ENCODE results near the gene NFE2L1.
"Not testable (repeated sequence)": the region's sequence is repeated elsewhere in the genome, so short reads cannot be mapped to it uniquely, and the experiment has no call there.

NFE2L1 gene

DNA sequence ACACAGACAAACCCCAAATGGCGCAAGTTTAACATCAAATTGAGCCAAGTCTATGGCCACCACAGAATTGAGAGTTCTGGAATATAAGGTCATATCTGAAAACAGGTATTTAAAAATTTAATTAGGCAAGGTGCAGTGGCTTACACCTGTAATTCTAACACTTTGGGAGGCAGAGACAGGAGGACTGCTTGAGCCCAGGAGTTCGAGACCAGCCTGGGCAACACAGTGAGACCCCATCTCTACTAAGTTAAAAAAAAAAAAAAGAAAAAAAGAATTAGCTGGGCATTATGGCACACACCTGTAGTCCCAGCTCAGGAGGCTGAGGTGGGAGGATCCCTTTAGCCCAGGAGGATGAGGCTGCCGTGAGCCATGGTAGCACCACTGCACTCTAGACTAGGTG, 19.1 kb downstream of the NFE2L1 start:
- Histone ChIP-seq H3K27ac (ENCODE audit: insufficient read depth, low read length, poor library complexity, severe bottlenecking) (no peak overlapping the region), H3K4me3 (ENCODE audit: insufficient read depth, low read depth, low read length, poor library complexity, severe bottlenecking) (no peak overlapping the region), H3K4me1 (ENCODE audit: control insufficient read depth, insufficient read depth, low read length, poor library complexity, severe bottlenecking) (no peaks in the 10 kb centered on the region), H3K27me3 (replicated peaks; ENCODE audit: control insufficient read depth, insufficient read depth, low read length, poor library complexity, severe bottlenecking) (no peaks in the 10 kb centered on the region), H3K36me3 (ENCODE audit: control insufficient read depth, insufficient read depth, low read length) (peaks cover 28% of the 10 kb centered on the region), H3K9me3 (ENCODE audit: control insufficient read depth, low read length) (no peaks in the 10 kb centered on the region)
- DNase-seq: no peak

DNA sequence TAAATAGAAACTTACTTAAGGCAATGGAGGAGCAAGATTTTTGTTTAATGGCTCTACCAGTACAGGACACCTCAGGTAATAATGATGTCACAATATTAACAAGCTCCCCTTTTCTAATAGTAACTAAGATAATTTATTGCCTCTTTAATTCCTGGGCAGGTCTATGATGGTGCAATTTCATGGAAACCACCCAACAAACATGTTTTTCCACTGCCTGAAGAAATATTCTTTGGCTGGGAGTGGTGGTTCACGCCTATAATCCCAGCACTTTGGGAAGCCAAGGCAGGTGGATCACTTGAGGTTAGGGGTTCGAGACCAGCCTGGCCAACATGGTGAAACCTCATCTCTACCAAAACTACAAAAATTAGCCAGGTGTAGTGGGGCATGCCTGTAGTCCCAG, 19.6 kb downstream of the NFE2L1 start:
- H3K36me3 ChIP-seq (ENCODE audit: control insufficient read depth, insufficient read depth, low read length): peaks cover 22% of the 10 kb centered on the region
- not testable (repeated sequence) for H3K4me3 ChIP-seq (ENCODE audit: insufficient read depth, low read depth, low read length, poor library complexity, severe bottlenecking); H3K4me1 ChIP-seq (ENCODE audit: control insufficient read depth, insufficient read depth, low read length, poor library complexity, severe bottlenecking); H3K9me3 ChIP-seq (ENCODE audit: control insufficient read depth, low read length); H3K27me3 ChIP-seq (replicated peaks; ENCODE audit: control insufficient read depth, insufficient read depth, low read length, poor library complexity, severe bottlenecking); DNase-seq; H3K27ac ChIP-seq (ENCODE audit: insufficient read depth, low read length, poor library complexity, severe bottlenecking)

DNA sequence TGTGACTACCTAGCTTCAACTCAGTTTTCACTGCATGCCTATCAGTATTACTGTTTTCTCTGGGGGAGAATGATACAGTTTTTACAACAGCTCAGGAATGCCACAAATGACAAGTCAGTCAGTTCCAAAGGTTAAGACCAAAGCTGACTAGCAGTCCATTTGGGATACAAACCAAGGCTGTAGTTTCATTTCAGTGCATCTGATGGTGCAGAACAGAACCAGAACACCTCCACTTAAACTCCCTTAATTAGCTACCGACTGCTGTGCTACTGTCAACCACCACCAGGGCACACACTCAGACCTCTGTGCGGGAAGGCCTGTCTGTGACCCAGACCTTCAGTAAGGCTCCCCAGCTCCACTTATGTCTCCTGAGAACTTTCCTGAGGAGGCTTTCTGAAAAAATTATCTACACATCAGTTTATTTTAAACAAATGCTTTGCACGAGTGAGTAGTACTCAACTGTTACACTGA, 20.4 kb downstream of the NFE2L1 start:
- no peak for DNase-seq
- Histone ChIP-seq H3K4me3 (ENCODE audit: insufficient read depth, low read depth, low read length, poor library complexity, severe bottlenecking) (no peak overlapping the region), H3K36me3 (ENCODE audit: control insufficient read depth, insufficient read depth, low read length) (peaks cover 17% of the 10 kb centered on the region), H3K27me3 (replicated peaks; ENCODE audit: control insufficient read depth, insufficient read depth, low read length, poor library complexity, severe bottlenecking) (no peaks in the 10 kb centered on the region), H3K9me3 (ENCODE audit: control insufficient read depth, low read length) (no peaks in the 10 kb centered on the region), H3K27ac (ENCODE audit: insufficient read depth, low read length, poor library complexity, severe bottlenecking) (no peak overlapping the region), H3K4me1 (ENCODE audit: control insufficient read depth, insufficient read depth, low read length, poor library complexity, severe bottlenecking) (no peaks in the 10 kb centered on the region)

DNA sequence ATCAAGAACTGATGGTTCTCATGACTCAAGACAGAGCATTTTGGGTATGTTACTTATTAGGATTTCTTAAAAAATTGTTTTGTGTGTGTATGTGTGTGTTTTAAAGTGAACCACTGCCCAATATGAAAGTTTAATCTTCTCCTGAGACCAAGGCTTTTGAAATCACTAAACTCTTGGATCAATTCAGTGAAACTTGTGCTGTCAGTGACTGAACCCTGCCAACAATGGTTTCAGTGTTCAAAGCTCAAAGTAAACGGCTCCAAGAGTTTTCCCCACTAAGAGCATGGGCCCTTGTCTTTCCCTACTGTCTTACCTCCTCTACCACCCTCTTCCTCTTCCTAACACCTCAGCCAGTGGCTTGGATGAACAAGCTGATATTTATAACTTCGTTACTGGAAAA, 22.0 kb downstream of the NFE2L1 start:
- Histone ChIP-seq H3K9me3 (ENCODE audit: control insufficient read depth, low read length) (no peaks in the 10 kb centered on the region), H3K36me3 (ENCODE audit: control insufficient read depth, insufficient read depth, low read length) (peaks cover 16% of the 10 kb centered on the region), H3K4me1 (ENCODE audit: control insufficient read depth, insufficient read depth, low read length, poor library complexity, severe bottlenecking) (no peaks in the 10 kb centered on the region), H3K4me3 (ENCODE audit: insufficient read depth, low read depth, low read length, poor library complexity, severe bottlenecking) (no peak overlapping the region), H3K27me3 (replicated peaks; ENCODE audit: control insufficient read depth, insufficient read depth, low read length, poor library complexity, severe bottlenecking) (no peaks in the 10 kb centered on the region), H3K27ac (ENCODE audit: insufficient read depth, low read length, poor library complexity, severe bottlenecking) (no peak overlapping the region)
- no peak for DNase-seq

DNA sequence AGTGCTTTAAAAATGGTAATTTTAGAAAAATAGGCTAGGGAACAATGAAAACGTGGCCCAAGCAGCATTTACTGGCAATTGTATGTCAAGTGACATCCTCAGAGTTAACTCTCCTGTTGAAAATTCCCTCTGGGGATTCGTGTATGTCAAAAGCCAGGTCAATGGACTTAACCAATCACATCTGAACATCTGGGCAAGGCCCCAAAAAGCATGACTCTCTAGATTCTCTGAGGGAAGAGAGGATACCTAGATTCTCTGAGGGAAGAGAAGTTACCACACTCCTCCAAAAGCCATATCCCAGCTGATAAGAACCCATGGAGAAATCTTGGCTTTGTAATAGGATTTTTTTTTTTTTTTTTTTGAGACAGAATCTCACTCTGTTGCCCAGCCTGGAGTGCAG, 23.5 kb downstream of the NFE2L1 start:
- DNase-seq: no peak
- Histone ChIP-seq H3K36me3 (ENCODE audit: control insufficient read depth, insufficient read depth, low read length) (peaks cover 29% of the 10 kb centered on the region), H3K4me1 (ENCODE audit: control insufficient read depth, insufficient read depth, low read length, poor library complexity, severe bottlenecking) (no peaks in the 10 kb centered on the region), H3K27me3 (replicated peaks; ENCODE audit: control insufficient read depth, insufficient read depth, low read length, poor library complexity, severe bottlenecking) (no peaks in the 10 kb centered on the region), H3K9me3 (ENCODE audit: control insufficient read depth, low read length) (no peaks in the 10 kb centered on the region), H3K27ac (ENCODE audit: insufficient read depth, low read length, poor library complexity, severe bottlenecking) (no peak overlapping the region), H3K4me3 (ENCODE audit: insufficient read depth, low read depth, low read length, poor library complexity, severe bottlenecking) (no peak overlapping the region)

DNA sequence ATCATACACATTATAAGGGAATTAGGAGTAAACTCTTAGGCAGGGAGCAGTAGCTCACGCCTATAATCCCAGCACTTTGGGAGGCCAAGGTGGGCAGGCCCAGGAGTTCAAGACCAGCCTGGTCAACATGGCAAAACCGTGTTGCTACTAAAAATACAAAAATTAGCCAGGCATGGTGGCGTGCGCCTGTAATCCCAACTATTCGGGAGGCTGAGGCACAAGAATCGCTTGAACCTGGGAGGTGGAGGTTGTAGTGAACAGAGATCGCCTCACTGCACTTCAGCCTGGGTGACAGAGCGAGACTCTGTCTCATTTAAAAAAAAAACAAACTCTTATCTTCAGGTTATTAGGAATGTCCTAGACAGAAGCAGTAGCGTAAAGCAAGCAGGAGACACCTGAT, 24.7 kb downstream of the NFE2L1 start:
- not testable (repeated sequence) for H3K4me3 ChIP-seq (ENCODE audit: insufficient read depth, low read depth, low read length, poor library complexity, severe bottlenecking); H3K4me1 ChIP-seq (ENCODE audit: control insufficient read depth, insufficient read depth, low read length, poor library complexity, severe bottlenecking); H3K27ac ChIP-seq (ENCODE audit: insufficient read depth, low read length, poor library complexity, severe bottlenecking); DNase-seq; H3K27me3 ChIP-seq (replicated peaks; ENCODE audit: control insufficient read depth, insufficient read depth, low read length, poor library complexity, severe bottlenecking); H3K9me3 ChIP-seq (ENCODE audit: control insufficient read depth, low read length)
- H3K36me3 ChIP-seq (ENCODE audit: control insufficient read depth, insufficient read depth, low read length): peaks cover 32% of the 10 kb centered on the region

DNA sequence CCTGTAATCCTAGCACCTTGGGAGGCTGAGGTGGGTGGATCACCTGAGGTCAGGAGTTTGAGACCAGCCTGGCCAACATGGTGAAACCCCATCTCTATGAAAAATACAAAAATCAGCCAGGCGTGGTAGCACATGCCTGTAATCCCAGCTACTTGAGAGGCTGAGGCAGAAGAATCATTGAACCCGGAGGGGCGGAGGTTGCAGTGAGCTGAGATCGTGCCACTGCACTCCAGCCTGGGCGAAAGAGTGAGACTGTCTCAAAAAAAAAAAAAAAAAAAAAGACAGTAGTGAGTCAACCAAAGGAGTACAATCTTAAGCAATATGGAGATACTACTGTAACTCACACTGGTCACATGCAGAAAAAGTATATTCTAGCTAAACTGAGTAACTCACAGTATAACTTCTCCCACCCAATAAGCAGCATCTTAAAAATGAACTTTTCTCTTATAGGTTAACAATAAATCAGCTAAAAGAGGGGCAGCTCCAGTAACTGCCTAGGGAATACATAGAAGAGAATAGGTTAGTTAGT, 25.5 kb downstream of the NFE2L1 start:
- H3K36me3 ChIP-seq (ENCODE audit: control insufficient read depth, insufficient read depth, low read length): peaks cover 28% of the 10 kb centered on the region
- not testable (repeated sequence) for DNase-seq; H3K9me3 ChIP-seq (ENCODE audit: control insufficient read depth, low read length); H3K27me3 ChIP-seq (replicated peaks; ENCODE audit: control insufficient read depth, insufficient read depth, low read length, poor library complexity, severe bottlenecking); H3K4me3 ChIP-seq (ENCODE audit: insufficient read depth, low read depth, low read length, poor library complexity, severe bottlenecking); H3K27ac ChIP-seq (ENCODE audit: insufficient read depth, low read length, poor library complexity, severe bottlenecking); H3K4me1 ChIP-seq (ENCODE audit: control insufficient read depth, insufficient read depth, low read length, poor library complexity, severe bottlenecking)

DNA sequence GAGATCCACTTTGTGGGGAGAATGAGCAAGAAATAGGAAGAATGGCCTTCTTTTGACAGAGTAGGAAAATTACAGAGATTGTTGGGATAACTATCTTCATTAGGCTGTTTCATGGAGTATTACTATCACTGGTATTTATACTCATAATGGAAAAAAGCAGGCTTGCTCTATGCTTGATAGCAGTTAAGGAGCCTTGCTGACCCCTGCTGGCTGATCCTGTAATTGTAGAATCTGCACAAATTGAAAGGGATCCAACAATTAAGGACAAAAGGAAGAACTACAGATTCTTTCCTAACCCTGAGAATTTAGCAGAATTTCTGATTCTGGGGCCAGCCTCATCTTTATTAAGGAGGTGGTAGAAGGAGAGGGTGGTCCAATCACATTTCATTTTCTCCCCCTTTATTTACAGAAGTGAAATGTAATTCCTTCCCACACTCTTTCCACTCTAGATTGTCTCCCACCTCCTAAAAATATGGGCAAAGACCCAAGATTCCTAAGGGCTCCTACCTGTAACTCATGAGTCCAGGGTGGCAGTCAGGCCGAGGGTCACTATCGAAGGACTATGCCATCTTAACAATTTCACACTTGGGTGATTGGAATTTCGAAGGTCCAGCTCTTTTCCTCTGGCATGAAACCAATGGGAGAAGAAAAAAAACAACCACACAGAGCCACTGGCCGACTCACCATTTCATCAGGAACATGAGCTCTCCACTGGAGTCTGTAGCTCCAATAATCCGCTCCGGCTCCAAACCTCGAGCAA, 26.3 kb downstream of the NFE2L1 start:
- Histone ChIP-seq H3K4me1 (ENCODE audit: control insufficient read depth, insufficient read depth, low read length, poor library complexity, severe bottlenecking) (no peaks in the 10 kb centered on the region), H3K9me3 (ENCODE audit: control insufficient read depth, low read length) (no peaks in the 10 kb centered on the region), H3K36me3 (ENCODE audit: control insufficient read depth, insufficient read depth, low read length) (peaks cover 28% of the 10 kb centered on the region), H3K4me3 (ENCODE audit: insufficient read depth, low read depth, low read length, poor library complexity, severe bottlenecking) (no peak overlapping the region), H3K27me3 (replicated peaks; ENCODE audit: control insufficient read depth, insufficient read depth, low read length, poor library complexity, severe bottlenecking) (no peaks in the 10 kb centered on the region), H3K27ac (ENCODE audit: insufficient read depth, low read length, poor library complexity, severe bottlenecking) (no peak overlapping the region)
- DNase-seq: peak; percentile 52 to 63 (median 53)

DNA sequence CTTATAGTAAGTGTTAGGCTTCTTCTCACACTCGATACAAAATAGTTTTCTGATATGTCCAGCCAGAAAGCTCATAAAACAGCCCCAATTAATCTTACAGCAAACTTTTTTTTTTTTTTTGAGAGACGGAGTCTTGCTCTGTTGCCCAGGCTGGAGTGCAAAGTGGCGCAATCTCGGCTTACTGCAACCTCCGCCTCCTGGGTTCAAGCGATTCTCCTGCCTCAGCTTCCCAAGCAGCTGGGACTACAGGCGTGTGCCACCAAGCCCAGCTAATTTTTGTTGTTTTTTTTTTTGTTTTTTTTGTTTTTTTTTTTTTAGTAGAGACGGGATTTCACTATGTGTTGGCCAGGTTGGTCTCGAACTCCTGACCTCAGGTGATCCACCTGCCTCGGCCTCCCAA, 29.0 kb downstream of the NFE2L1 start:
- not testable (repeated sequence) for H3K4me3 ChIP-seq (ENCODE audit: insufficient read depth, low read depth, low read length, poor library complexity, severe bottlenecking); H3K4me1 ChIP-seq (ENCODE audit: control insufficient read depth, insufficient read depth, low read length, poor library complexity, severe bottlenecking); H3K27me3 ChIP-seq (replicated peaks; ENCODE audit: control insufficient read depth, insufficient read depth, low read length, poor library complexity, severe bottlenecking); H3K9me3 ChIP-seq (ENCODE audit: control insufficient read depth, low read length); H3K27ac ChIP-seq (ENCODE audit: insufficient read depth, low read length, poor library complexity, severe bottlenecking); DNase-seq
- peaks cover 22% of the 10 kb centered on the region for H3K36me3 ChIP-seq (ENCODE audit: control insufficient read depth, insufficient read depth, low read length)

DNA sequence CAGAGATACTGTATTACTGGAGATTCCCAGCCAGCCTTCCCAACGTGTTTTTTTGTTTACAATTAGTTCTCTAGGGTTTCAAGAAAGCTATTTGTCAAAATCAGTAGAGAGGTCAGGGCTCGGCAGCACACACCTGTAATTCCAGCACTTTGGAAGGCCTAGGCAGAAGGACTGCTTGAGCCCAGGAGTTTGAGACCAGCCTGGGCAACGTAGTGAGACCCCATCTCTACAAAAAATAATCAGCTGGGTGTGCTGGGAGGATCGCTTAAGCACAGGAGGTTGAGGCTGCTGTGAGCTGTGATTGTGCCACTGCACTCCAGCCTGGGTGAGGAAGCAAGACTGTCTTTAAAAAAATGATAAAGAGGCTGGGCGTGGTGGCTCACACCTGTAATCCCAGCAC, 33.7 kb downstream of the NFE2L1 start:
- Histone ChIP-seq H3K9me3 (ENCODE audit: control insufficient read depth, low read length) (no peaks in the 10 kb centered on the region), H3K36me3 (ENCODE audit: control insufficient read depth, insufficient read depth, low read length) (peaks cover under 1% of the 10 kb centered on the region), H3K27ac (ENCODE audit: insufficient read depth, low read length, poor library complexity, severe bottlenecking) (no peak overlapping the region), H3K4me3 (ENCODE audit: insufficient read depth, low read depth, low read length, poor library complexity, severe bottlenecking) (no peak overlapping the region), H3K27me3 (replicated peaks; ENCODE audit: control insufficient read depth, insufficient read depth, low read length, poor library complexity, severe bottlenecking) (no peaks in the 10 kb centered on the region), H3K4me1 (ENCODE audit: control insufficient read depth, insufficient read depth, low read length, poor library complexity, severe bottlenecking) (no peaks in the 10 kb centered on the region)
- DNase-seq: no peak

Data from effector memory CD4-positive, alpha-beta T cell (primary cell).